ENCODE measurements around the gene SV2B.

GRCh38 chr15:91249591-91249990 lies 149.5 kb downstream of the SV2B start:
- TF ChIP-seq CTCF (conservative IDR thresholded peaks at IDR 0.05) (no peak), EZH2 (IDR thresholded peaks at IDR 0.05; ENCODE audit: low read depth) (no peak)
